Measurements from ENCODE around the gene N4BP2L1. TPM values are rescaled to one million over a fixed set of nuclear protein-coding genes. Genes with fewer than 3 reads are reported as not detected.
A peak's percentile ranks its signal among the peaks of the same experiment; 100 is the strongest.

Gene N4BP2L1
- total and polyA plus RNA-seq, 8 donors, result 4.9 to 46.1 (median 15.1) TPM

- 56 to 77% (median 65%) methylated on average over 1 of the region's 1 CpG for WGBS, 5 donors
Observed at GRCh38 chr13:32453981-32454380, 26.1 kb upstream of the N4BP2L1 start.

GRCh38 chr13:32448972-32449371, 21.0 kb upstream of the N4BP2L1 start:
- Histone ChIP-seq H3K36me3 (peaks cover 0 to 24% (median 7%) of the 10 kb centered on the region in 4 donors), H3K4me1 (no peaks in the 10 kb centered on the region), H3K27ac (no peak overlapping the region), H3K27me3 (no peaks in the 10 kb centered on the region), H3K9me3 (peaks cover 0 to 7% (median 0%) of the 10 kb centered on the region in 4 donors), H3K4me3 (no peak overlapping the region)
- WGBS, 5 donors, result 71 to 84% (median 79%) methylated on average over 1 of the region's 1 CpG
- intact Hi-C loops (cut with DNase I; ENCODE audit: low total_unique reads), result no loop called here
- TF ChIP-seq EP300 (IDR thresholded peaks at IDR 0.05) (no peak), POLR2A (IDR thresholded peaks at IDR 0.05) (no peak), CTCF (IDR thresholded peaks at IDR 0.05) (no peak), POLR2AphosphoS5 (IDR thresholded peaks at IDR 0.05) (no peak)
- DNase-seq, result no peak

More at GRCh38 chr13:32453981-32454380, 26.1 kb upstream of the N4BP2L1 start:
- DNase-seq, result peak in 1 of 2 donors; percentile 43
- H3K4me1 ChIP-seq, result no peaks in the 10 kb centered on the region
- H3K27ac ChIP-seq, result no peak overlapping the region
- H3K4me3 ChIP-seq, result no peak overlapping the region
- no peak for TF ChIP-seq CTCF (IDR thresholded peaks at IDR 0.05)
- TF ChIP-seq POLR2AphosphoS5 (IDR thresholded peaks at IDR 0.05), result no peak
- TF ChIP-seq EP300 (IDR thresholded peaks at IDR 0.05), result no peak
- no peak for TF ChIP-seq POLR2A (IDR thresholded peaks at IDR 0.05)
- H3K27me3 ChIP-seq, result no peaks in the 10 kb centered on the region
- intact Hi-C loops (cut with DNase I; ENCODE audit: low total_unique reads), result no loop called here
- peaks cover 0 to 26% (median 13%) of the 10 kb centered on the region in 4 donors for H3K9me3 ChIP-seq
- peaks cover 0 to 39% (median 15%) of the 10 kb centered on the region in 4 donors for H3K36me3 ChIP-seq

- intact Hi-C loops (cut with DNase I; ENCODE audit: low total_unique reads), result no loop called here
- Histone ChIP-seq H3K36me3 (peaks cover 0 to 17% (median 7%) of the 10 kb centered on the region in 4 donors), H3K4me1 (no peaks in the 10 kb centered on the region), H3K4me3 (no peak overlapping the region), H3K27me3 (no peaks in the 10 kb centered on the region), H3K27ac (no peak overlapping the region), H3K9me3 (peaks cover 0 to 7% (median 0%) of the 10 kb centered on the region in 4 donors)
- no peak for TF ChIP-seq POLR2A (IDR thresholded peaks at IDR 0.05)
- TF ChIP-seq EP300 (IDR thresholded peaks at IDR 0.05), result no peak
- TF ChIP-seq CTCF (IDR thresholded peaks at IDR 0.05), result no peak
- no peak for TF ChIP-seq POLR2AphosphoS5 (IDR thresholded peaks at IDR 0.05)
- no peak for DNase-seq
Observed at GRCh38 chr13:32447894-32448623, 20.1 kb upstream of the N4BP2L1 start.

- no peak for DNase-seq
- TF ChIP-seq CTCF (IDR thresholded peaks at IDR 0.05) (no peak), POLR2AphosphoS5 (IDR thresholded peaks at IDR 0.05) (no peak), POLR2A (IDR thresholded peaks at IDR 0.05) (no peak), EP300 (IDR thresholded peaks at IDR 0.05) (no peak)
- Histone ChIP-seq H3K36me3 (peaks cover 0 to 14% (median 4%) of the 10 kb centered on the region in 4 donors), H3K27ac (no peak overlapping the region), H3K27me3 (no peaks in the 10 kb centered on the region), H3K9me3 (peaks cover 0 to 4% (median 0%) of the 10 kb centered on the region in 4 donors), H3K4me3 (no peak overlapping the region), H3K4me1 (no peaks in the 10 kb centered on the region)
- intact Hi-C loops (cut with DNase I; ENCODE audit: low total_unique reads), result no loop called here
- WGBS, 5 donors, result 79 to 89% (median 81%) methylated on average over 2 of the region's 2 CpGs
Observed at GRCh38 chr13:32446773-32447465, 19.0 kb upstream of the N4BP2L1 start.

All from stomach (tissue), 9 donors.